ENCODE data around the gene YBEY.
A peak's percentile ranks its signal among the peaks of the same experiment; 100 is the strongest.
"Not testable (repeated sequence)": the region's sequence is repeated elsewhere in the genome, so short reads cannot be mapped to it uniquely, and the experiment has no call there.

YBEY gene

DNA sequence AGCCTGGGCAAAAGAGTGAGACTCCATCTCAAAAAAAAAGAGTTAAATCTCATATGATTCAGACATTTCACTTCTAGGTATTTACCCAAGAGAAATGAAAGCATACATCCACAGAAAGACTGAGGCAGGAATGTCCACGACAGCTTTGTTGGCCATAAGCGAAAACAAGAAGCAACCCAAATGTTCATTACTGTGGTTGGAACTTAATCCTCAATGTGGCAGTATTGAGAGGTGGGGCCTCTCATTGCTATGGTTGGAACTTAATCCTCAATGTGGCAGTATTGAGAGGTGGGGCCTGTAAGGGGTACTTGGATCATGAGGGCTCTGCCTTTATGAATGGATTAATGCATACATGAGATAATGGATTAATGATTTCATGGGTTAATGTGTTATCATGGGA, 22.3 kb downstream of the YBEY start:
- DNase-seq, result no peak

GRCh38 chr21:46310260-46310659, 24.1 kb downstream of the YBEY start:
- DNase-seq, result not testable (repeated sequence)

- no peak for DNase-seq
These were observed 25.4 kb downstream of the YBEY start for GRCh38 chr21:46311568-46311967.

DNA sequence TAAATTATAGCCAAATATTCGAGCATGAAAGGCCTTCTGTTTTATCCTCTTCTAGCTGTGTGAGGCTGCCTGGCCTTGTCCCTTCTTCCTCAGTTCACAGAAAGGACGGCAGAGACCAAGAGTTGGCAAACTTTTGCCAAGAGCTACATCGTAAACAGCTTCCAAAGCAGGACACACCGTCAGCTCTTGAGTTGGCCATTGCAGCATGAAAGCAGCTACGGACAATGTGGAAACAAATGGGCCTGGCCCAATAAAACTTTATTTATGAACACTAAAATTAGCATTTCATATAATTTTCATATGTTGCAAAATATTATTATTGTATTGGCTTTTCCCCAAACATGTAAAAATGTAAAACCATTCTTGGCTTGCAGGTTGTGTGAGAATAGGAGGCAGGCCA, 26.8 kb downstream of the YBEY start:
- DNase-seq, result no peak

GRCh38 chr21:46314441-46315020, 28.4 kb downstream of the YBEY start:
- no peak for DNase-seq

GRCh38 chr21:46316708-46317324, 30.7 kb downstream of the YBEY start:
- DNase-seq, result no peak

GRCh38 chr21:46317710-46318463, 31.7 kb downstream of the YBEY start:
- no peak for DNase-seq

DNA sequence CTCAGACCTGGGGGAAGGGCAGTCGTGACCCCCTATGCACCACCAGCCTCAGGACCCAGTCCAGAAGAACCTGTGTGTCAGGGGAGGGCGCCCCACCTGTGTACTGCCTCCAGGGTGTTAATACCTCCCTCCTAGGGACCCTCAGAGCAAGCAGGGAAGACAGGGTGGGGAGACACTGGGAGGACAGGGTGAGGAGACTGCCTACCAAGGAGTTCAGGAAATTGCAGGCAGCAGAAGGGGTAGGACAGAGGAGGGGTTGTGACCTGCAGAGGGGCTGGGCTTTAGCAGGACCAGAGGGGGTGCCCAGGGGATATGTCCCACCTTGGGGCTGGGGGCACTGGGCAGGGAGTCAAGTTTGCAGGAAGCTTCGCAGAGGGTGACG, 32.3 kb downstream of the YBEY start:
- DNase-seq, result no peak

DNA sequence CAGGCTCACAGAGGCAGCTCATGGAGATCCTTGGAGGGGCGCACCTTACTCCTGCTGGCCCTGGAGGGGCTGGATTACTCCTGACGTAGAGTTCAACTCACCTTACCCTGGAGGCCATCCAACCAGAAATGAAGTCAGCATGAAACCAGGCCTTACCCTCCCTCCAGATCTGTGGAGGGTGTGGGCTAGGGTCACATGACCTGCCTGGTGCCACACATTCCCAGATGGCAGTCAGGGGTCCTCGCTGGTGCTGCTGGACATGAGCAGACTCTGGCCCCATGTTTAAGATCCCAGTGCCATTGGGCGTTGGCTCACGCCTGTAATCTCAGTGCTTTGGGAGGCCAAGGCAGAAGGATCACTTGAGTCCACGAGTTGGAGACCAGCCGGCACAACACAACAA, 33.0 kb downstream of the YBEY start:
- DNase-seq, result no peak

- no peak for DNase-seq
These were observed 34.2 kb downstream of the YBEY start for GRCh38 chr21:46320331-46320801.

DNA sequence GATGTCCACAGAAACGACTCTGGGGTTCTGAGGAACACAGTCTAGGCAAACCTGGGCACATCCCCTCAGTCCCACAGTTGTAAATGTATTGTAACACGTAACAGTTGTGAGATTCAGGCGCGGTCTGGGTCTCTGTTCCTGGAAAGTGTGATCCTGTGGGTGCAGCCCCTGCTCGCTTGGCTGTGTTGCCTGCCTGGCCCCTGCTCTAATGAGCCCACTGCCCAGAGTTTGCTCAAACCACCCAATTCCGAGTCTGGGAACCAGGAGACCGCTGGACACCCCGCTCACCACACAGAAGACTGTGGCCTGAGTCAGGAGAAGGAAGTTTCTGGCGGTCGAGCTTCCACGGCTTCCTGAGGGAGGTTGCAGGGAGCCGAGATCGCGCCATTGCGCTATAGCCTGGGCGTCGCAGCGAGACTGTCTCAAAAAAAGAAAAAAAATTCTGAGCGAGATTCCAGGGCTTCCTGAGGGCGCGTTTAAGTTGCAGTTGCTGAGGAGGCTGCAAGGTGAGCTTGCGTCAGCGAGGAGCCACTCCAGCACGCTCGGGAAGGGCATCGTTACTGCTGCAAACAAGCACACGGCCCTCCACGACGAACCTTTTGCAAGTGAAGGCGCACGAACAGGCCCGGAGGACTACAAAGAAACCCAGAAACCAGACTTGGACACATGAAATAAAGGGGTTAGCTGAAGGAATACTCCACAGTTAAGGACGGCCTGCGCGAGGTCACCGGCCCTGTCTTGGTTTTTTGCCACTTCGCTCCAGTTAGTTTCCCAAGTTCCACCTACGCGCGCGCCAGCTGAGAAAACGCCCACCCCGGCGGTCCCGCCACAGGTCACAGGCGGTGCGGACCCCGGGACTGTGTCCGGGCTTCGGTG, 36.4 kb downstream of the YBEY start:
- no peak for DNase-seq

DNA sequence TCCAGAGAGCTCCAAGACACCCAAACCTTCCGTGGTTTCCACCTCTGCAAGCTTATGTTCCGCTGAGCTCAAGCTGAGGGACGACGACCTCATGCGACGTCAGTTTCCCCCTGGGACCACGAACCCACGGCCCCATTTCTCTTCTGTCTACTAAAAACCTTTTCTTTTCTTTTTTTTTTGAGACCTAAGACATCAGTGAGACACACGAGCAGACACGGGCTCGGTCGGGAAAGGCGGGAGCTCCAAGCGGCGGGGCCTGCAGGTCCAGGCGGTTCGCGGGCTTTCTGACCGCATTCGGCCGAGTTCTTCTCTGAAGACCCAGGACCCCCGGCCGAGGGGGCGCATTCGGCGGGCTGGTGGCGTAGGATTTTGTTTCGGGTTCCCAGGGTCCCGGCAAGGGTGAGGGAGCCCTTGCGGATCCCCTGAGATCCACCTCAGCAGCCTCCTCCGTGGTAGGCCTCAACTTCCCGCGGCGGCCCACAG, 37.1 kb downstream of the YBEY start:
- no peak for DNase-seq

GRCh38 chr21:46323710-46324389, 37.7 kb downstream of the YBEY start, which contains the start of the genes C21orf58 and PCNT:
Gene C21orf58, minus strand, starts transcription at chr21:46323870. Its CDS starts 1,132 bp downstream, at chr21:46322738.
Gene PCNT, plus strand, starts transcription at chr21:46324156. Its CDS starts 73 bp downstream, at chr21:46324229.
- DNase-seq, result peak; percentile 83

DNA sequence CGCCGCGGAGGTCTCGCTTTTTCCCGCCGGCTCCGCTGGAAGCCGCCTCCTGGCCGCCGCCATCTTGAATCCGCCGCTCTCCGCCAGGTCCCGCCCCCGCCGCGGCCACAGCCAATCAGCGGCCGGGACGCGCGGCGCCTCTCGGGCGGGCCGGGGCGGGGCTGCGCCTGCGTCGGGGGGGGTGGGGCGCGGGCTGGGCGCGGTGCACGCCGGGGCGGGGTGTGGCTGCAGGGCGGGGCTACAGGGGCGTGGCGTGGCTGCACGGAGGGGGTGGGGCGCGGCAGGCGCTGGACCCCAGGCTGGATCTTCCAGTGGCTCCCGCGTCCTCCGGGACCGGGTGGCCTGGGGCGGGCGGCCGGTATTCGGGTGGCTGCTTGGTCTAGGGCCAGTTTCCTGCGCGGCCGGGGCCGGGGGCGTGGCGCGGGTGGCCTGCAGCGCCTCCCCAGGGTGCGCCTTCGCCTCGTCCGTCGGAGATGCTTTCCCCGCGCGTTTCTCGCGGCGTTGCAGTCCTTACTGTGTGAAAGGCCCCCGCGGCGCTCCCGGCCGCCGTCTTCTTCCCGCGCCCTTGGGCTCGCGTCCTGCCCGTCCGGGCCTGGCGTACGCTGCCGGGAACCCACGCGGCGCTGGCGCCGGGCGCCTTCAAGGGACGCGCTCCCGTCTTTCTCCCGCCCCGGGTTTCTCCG, 38.4 kb downstream of the YBEY start:
- DNase-seq, result no peak

DNA sequence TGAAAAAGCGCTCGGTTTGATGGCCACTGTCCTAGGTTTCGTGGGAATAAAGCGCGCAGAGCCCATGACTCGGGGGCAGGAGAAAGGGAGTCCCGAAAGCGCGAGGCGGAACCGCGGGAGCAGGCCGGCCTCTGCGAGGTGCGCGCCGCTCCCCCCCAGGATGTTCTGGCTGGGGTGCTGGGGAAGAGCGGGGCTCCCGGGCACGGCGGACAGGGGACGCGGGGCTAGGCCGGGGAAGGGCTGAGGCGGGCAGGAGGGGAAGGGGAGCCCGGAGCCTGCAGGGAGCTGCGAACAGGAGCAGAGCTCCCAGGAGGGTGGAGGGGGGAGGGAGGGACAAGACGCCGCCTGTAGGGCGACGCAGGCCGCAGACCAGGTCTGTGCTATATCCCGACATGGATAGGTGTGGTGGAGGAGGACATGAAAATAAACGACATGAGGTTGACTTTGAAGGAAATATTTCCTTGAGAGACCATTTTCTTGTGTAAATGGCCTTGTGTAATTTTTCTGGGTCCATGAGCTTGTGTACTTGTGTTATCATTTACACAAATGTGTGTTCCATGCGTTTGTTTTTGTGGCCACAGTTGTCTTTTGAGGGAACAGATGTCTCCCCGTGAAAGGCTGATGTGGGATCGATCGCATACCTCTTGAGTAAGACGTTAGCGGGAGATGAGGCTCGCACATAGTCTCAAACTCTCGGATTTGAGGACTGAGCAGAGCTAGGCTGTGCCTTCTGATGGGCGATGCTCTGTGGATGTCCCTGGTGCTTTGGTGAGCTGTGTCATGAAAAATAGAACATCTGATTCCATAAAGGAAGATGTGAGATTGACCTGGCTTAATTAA, 39.2 kb downstream of the YBEY start:
- no peak for DNase-seq

GRCh38 chr21:46326110-46326703, 40.1 kb downstream of the YBEY start:
- DNase-seq, result no peak

GRCh38 chr21:46327711-46328110, 41.6 kb downstream of the YBEY start:
- no peak for DNase-seq

DNA sequence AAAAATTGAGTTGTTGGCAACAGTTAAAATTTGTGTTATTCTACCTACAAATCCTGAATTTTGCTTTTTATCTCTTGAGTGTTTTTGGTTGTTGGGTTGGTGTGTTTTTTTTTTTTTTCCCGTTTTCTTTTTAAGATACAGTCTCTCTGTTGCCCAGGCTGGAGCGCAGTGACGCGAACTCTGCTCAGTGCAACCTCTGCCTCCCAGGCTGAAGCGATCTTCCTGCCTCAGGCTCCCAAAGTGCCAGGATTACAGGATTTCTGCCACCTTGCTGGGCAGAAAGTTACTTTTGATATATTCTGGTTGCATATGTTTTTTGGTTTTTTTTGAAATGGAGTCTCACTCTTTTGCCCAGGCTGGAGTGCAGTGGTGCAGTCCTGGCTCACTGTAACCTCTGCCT, 42.0 kb downstream of the YBEY start:
- no peak for DNase-seq

- DNase-seq, result no peak
These were observed 43.7 kb downstream of the YBEY start for GRCh38 chr21:46329796-46330195.

Measured in NCI-H1436 treated with DMSO at 0.1 percent for 48 hours (cell line).